Fibroblast of skin of left biceps (primary cell): ENCODE measurements around the gene ANKMY1.
"Not testable (repeated sequence)": the region's sequence is repeated elsewhere in the genome, so short reads cannot be mapped to it uniquely, and the experiment has no call there.

Source experiments
- DNase-seq, 2 experiments: peaks; one replicate each; pipeline ENCODE4 v3.0.0-alpha.2; 2013; ENCODE audit warnings: low read depth in 2 of 2

ANKMY1 gene

GRCh38 chr2:240568678-240569522, 11.1 kb upstream of the ANKMY1 start:
- DNase-seq: no peak

- DNase-seq: no peak
These were observed 10.3 kb upstream of the ANKMY1 start, which contains the start of gene RNPEPL1 for GRCh38 chr2:240567872-240568677. RNPEPL1 (plus strand) TSS chr2:240568484; CDS start chr2:240568587, 103 bp downstream.

- no peak for DNase-seq
These were observed 9.5 kb upstream of the ANKMY1 start for GRCh38 chr2:240567137-240567871.

- DNase-seq: peak; percentile 49 to 53
These were observed 8.7 kb upstream of the ANKMY1 start for GRCh38 chr2:240566203-240567136.

GRCh38 chr2:240565333-240566202, 7.8 kb upstream of the ANKMY1 start:
- no peak for DNase-seq

- no peak for DNase-seq
These were observed 7.0 kb upstream of the ANKMY1 start for GRCh38 chr2:240564561-240565332.

- DNase-seq: no peak
These were observed 6.3 kb upstream of the ANKMY1 start for GRCh38 chr2:240563951-240564560.

- not testable (repeated sequence) for DNase-seq
These were observed 5.4 kb upstream of the ANKMY1 start for GRCh38 chr2:240563231-240563630.

GRCh38 chr2:240561325-240561971, 3.7 kb upstream of the ANKMY1 start:
- no peak for DNase-seq

- peak; percentile 93 to 95 for DNase-seq
These were observed 2.9 kb upstream of the ANKMY1 start for GRCh38 chr2:240560480-240561324.

- DNase-seq: peak; percentile 46 to 55
These were observed 2.3 kb upstream of the ANKMY1 start, which contains the start of gene DUSP28 for GRCh38 chr2:240560084-240560479. DUSP28 (plus strand) TSS chr2:240560357; CDS start chr2:240560685, 328 bp downstream.

- DNase-seq: no peak
These were observed 1.5 kb upstream of the ANKMY1 start for GRCh38 chr2:240559286-240559685.

- no peak for DNase-seq
These were observed 511 bp upstream of the ANKMY1 start for GRCh38 chr2:240558236-240558761.

GRCh38 chr2:240557101-240557751, 562 bp downstream of the ANKMY1 start:
- no peak for DNase-seq

GRCh38 chr2:240556553-240557100, 1.2 kb downstream of the ANKMY1 start:
- DNase-seq: no peak
